ENCODE measurements around the gene SSBP4.
A peak's percentile ranks its signal among the peaks of the same experiment; 100 is the strongest.

The SSBP4 gene

DNA sequence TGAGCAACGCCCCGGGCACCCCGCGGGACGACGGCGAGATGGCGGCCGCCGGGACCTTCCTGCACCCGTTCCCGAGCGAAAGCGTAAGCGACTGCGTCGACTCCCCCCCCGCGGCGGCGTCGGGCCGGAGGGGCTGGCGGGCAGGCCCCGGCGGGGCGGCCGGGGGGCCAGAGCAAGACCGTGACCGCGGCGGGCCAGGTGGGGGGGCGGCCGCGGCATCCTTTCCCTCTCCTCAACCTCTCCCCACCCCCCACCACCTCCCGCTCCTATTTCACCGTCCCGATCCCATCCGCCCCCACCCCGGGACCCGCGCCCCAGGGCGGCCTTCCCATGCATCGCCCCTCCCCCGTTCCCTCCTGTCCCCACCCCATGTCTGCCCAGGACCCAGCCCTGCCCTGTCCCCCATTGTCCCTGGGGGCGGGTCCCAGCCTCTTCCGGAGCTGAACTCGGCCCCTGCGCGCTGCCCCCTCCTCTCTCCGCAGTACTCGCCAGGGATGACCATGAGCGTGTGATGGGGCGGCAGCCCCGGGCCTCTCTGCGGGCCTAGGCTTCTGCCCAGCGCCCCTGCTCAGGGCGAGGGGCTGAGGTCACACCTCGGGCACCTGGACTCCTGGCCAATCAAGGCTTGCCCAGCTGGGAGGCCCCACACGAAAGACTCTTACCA, 14.7 kb downstream of the SSBP4 start:
- no peak for DNase-seq (ENCODE audit: low spot score)

GRCh38 chr19:18434411-18435175, 15.4 kb downstream of the SSBP4 start:
- DNase-seq (ENCODE audit: low spot score): no peak

- no peak for DNase-seq (ENCODE audit: low spot score)
These were observed 16.1 kb downstream of the SSBP4 start for GRCh38 chr19:18435178-18435841.

DNA sequence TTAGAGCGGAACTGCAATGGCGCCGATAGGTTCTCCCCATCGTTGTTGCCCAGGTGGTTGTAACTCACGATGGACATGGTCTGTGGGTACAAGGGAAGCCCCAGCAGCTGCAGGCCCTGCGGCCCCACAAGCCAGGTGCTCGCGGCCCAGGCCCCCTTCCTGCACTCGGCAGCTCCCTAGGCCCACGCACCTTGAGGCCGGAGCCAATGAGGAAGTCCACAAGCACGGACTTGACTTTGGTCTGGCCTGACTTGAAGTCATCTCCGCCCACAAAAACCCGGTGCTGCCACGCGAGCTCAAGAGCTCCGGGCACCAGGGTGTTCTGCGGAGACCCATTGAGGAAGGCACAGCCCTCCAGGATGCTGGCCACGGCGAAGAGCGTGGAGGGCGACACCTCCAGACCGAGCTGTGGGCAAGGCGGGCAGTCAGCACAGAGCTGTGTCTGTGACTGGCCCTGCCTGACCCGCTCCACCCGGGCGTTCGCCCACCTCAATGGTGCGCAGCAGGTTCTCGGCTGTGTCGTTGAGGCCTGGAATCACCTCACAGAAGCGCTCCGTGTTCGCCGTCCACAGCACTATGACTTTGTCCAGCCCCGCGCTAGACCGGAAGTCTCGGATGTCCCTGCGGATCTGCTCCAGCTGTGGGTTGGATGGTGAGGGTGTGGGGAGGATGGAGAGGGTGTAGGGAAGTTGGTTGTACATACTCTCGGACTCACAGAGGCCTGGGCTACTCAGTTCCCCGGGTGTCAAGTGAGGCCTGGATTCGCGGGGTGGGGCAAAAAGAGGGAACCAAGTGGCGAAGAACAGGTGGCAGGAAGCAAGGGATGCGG, 16.9 kb downstream of the SSBP4 start:
- DNase-seq (ENCODE audit: low spot score): no peak

GRCh38 chr19:18436671-18437490, 17.7 kb downstream of the SSBP4 start:
- peak; percentile 66 for DNase-seq (ENCODE audit: low spot score)

DNA sequence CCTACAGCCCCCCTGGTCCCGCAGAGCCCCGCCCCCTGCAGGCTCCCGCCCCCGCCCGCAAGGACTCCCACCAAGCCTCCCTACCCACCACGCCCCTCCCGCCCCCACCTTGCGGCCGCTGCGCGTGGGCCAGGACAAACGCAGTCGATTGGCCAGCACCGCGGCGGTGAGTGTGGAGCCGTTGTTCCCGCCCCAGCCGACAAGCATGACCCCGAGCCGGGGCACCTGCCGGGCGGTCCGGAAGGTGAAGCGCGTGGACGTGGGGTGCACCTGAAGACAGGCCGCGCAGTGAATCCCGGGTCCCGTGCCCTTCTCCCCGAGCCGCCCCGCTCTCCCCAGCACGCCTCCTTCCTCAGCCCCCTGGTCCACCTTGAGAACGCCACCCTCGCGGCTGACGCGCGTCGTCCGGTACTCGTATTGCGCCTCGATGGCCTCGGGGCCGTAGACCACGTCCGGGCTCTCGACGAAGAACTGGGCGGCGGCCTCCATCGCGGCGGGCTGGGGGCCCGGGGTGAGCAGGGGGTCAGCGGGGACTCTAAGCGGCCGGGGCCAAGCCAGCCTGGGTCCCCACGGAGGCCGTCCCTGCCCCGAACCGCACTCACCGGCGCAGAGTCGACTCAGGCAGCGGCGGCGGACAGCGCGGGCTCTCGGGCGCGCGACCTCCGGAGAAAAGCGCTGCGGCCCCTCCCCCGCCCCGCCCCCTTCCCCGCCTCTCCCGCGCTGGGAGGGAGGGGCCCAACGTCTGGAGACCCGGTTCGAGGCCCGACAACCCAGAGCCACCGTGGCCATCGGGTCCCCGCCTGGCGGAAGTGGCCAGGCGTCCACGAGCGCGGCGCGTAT, 18.5 kb downstream of the SSBP4 start, which contains the start of gene ISYNA1:
TSS of gene ISYNA1 (minus strand) at position 643 of the 840 bp plus-strand sequence. CDS start at position 489, 154 bp downstream.
- no peak for DNase-seq (ENCODE audit: low spot score)

DNA sequence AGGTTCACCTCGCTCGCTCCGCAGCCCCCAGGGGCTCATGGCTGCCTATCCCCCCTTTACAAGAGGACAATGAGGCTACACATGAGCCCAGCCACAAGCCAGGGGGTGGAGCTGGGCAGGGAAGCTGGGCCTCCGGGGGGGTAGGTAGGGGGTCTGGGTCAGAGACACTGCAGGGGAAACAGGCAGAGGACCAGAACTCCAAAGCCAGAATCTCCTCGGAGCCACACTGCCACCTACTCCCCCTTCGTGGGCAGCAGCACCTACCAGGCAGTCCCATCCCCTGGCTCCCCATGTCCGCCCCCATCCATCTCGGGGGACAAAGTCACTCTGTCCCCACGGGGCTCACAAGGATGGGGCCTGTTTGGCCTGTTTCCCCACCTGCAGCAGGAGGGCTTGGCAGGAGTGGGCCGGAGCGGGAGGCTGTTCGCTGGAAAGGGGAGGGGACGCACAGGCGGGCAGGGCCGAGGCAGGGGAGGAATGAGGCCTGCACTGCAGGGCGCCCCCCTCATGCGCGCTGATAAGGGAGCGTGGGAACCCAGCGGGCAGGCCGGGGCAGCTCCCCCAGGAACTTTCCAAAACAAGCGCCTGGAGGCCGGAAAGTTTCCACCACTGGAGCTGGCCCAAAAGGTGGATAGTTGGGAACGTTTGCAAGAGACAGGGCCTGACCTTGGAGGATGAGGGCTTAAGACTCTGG, 19.3 kb downstream of the SSBP4 start:
- no peak for DNase-seq (ENCODE audit: low spot score)

DNA sequence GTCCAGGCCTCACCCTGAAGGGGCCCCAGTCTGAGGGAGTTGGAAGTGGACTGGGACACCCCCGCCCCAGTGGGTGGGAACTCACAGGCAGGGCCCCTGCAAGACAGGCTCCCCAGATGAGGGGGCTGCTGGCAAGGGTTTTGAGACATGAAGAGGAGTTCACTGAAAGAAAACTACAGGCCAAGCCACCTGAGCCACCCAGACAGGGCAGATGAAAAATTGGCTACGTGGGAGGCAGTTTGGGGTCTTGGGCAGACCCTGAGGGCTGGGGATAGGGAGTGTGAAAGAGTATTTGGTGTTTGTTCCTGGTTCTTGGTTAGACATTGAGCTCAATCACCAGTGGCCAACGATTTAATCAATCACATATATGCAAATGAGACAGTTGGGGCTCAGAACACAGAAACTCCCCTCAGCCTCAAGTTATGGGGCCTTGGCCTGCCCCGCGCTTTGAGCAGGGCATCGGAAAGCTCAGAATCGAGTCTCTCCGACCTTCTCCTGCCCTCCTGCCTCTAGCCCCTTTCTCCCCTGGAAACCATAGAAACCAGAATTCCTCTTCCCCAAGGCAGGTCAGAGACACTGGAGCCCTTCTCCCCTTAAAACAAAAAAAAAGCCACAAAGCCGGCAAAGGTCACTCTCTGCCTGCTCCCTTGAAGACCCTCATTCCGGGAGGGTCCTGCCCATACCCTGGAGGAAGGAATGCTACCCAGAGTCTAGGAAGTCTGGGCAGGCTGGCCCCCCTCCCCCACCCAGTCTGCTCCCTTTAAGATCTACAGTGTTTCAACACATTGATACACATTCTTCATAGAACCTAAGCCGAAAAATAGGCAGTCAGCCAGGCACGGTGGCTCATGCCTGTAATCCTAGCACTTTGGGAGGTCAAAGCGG, 20.1 kb downstream of the SSBP4 start:
- no peak for DNase-seq (ENCODE audit: low spot score)

DNA sequence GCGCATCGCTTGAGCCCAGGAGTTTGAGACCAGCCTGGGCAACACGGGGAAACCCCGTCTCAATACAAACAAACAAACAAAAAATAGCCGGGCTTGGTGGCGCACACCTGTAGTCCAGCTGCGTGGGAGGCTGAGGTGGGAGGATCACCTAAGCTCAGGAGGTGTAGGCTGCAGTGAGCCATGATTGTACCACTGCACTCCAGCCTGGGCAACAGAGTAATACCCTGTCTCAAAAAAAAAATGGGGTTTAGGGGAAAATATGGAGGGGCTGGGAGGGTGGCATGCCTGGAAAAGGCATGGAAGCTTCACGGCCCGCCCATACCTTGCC, 20.7 kb downstream of the SSBP4 start:
- DNase-seq (ENCODE audit: low spot score): no peak

DNA sequence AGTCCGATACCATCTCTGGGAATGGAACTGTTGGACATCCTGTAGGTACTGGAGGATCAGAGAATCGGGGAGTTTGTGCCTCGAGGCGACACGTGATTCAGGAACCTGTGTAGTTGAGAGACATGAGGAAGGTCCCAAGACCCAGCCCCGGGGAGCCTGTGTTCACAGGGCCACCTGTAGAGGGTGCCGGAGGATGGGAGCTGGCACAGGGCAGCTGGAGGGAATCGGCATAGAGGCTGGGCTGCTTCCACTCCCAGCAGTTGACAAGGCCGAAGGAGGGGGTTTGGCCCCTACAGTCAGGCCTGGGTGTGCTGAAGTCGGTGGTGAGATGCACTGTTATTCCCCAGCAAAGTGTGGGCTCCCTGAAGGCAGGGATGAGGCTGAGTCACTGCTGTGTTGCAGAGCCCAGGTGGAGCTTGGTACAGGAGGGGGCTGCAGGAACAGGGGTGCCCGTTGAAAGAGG, 21.2 kb downstream of the SSBP4 start:
- peak; percentile 40 for DNase-seq (ENCODE audit: low spot score)

GRCh38 chr19:18440936-18441803, 22.0 kb downstream of the SSBP4 start:
- DNase-seq (ENCODE audit: low spot score): no peak

- DNase-seq (ENCODE audit: low spot score): no peak
These were observed 22.9 kb downstream of the SSBP4 start for GRCh38 chr19:18441804-18442788.

GRCh38 chr19:18442941-18443340, 23.7 kb downstream of the SSBP4 start:
- DNase-seq (ENCODE audit: low spot score): no peak

DNA sequence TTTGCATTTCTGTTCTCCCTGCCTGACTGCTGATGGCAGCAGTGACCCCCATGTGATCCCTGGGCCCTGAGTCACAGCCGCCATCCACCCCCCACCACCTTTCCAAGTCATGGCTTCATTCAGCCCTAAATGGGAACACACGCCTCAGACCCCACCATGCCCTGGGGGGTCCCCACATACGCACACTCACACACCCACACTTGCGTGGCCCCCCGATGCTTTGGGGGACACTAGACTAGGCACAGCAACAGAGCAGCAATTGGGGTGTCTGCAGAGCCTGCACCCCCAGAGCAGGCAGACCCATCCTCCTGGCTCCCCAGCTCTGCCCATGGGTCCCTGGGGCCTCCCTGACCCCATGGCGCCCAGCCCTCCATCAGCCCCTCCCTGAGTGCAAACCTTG, 24.2 kb downstream of the SSBP4 start:
- DNase-seq (ENCODE audit: low spot score): no peak

DNA sequence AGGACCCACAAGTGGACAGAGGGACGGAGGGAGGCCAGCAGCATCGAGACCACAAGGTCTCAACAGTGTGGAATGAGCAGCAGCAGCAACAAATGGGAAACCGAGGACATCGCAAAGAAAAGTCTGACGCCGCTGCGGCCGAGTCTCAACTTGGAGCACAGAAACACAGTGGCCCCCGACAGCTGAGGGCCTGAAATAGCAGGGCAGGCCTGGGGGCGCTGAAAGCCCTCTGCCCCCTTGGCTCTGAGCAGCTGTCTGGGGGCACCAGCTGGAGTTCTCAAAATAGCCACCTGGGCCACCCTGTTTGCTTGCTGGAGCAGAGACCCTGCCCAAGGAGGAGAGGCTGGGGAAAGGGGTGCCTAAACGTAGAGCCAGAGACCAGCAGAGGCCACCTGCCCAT, 24.6 kb downstream of the SSBP4 start:
- DNase-seq (ENCODE audit: low spot score): no peak

GRCh38 chr19:18444513-18444912, 25.3 kb downstream of the SSBP4 start:
- no peak for DNase-seq (ENCODE audit: low spot score)

Measured in activated CD4-positive, alpha-beta T cell treated with anti-CD3 and anti-CD28 coated beads, Interleukin-2, Interleukin-4, amounts not matched to agents 100 ng/mL and 50 ng/mL, durations not matched to agents 16 hours and 8 hours (primary cell).